Right lobe of liver (tissue), 6 donors: ENCODE data around the gene BUB1B. TPM values are rescaled to one million over a fixed set of nuclear protein-coding genes. Genes with fewer than 3 reads are reported as not detected.

Source experiments
- ATAC-seq, 4 donors: fragments of 200-7000 bp; cut with Tn5 transposase; one replicate each; pipeline ENCODE4 v1.9.1; 2020; ENCODE audit warnings: mild to moderate bottlenecking in 4 of 4, moderate library complexity in 4 of 4
- DNase-seq, 3 donors: peaks; one replicate each; pipeline ENCODE4 v3.0.0-alpha.2; 2020
- H3K27ac ChIP-seq, 3 donors: fragments of 200-600 bp; one replicate each; pipeline ENCODE4 v1.8.0; 2022
- H3K27me3 ChIP-seq, 2 donors: fragments of 200-600 bp; one replicate each; pipeline ENCODE4 v1.8.0; 2022
- H3K36me3 ChIP-seq, 4 donors: fragments of 200-600 bp; sonication (generic) in 1 of 4; one replicate each; pipeline versions ENCODE4 v1.5.1 to v1.8.0; 2017 to 2022; ENCODE audit warnings: control low read depth in 1 of 4
- H3K4me1 ChIP-seq, 4 donors: fragments of 200-600 bp; sonication (generic) in 1 of 4; one replicate each; pipeline versions ENCODE4 v1.5.1 to v1.8.0; 2017 to 2022; ENCODE audit warnings: control low read depth in 1 of 4
- H3K4me3 ChIP-seq, 3 donors: fragments of 200-600 bp; one replicate each; pipeline ENCODE4 v1.8.0; 2022
- H3K9me3 ChIP-seq, 4 donors: fragments of 200-600 bp; sonication (generic) in 1 of 4; one replicate each; pipeline versions ENCODE4 v1.5.1 to v1.8.0; 2017 to 2022; ENCODE audit warnings: control low read depth in 1 of 4
- POLR2A ChIP-seq: fragments of 450-650 bp; IDR thresholded peaks from one replicate; pipeline ENCODE4 v1.6.1; 2017; ENCODE audit warnings: antibody characterized with exemption, mild to moderate bottlenecking
- WGBS: methylation state at CpG from one replicate; pipeline ENCODE4 v1.1.6; 2018; ENCODE audit warnings: low coverage, low lambda C conversion rate; ENCODE audit not compliant: insufficient coverage; ENCODE audit errors: missing lambda C conversion rate; 5-methylcytosine and 5-hydroxymethylcytosine counted together
- intact Hi-C, 2 donors: fragments of 100-400 bp; cut with DNase I; formaldehyde crosslinking; loops; one replicate each; pipeline versions ENCODE4 v1.11.2 to v1.14.1; 2022
- total RNA-seq, 6 experiments: library from RNA; depleted of rRNA in 2 of 6; stranded (reverse); fragments of >200 nt in 2 of 6; fragmentation: NEBNext Ultra II Directional in 3 of 6; extraction: Animal tissue kit (Norgen Biotek cat#: 25700) in 3 of 6; gene quantifications; one replicate each; pipeline versions ENCODE4 v1.1.0 to v1.2.4, GENCODE V29; 2016 to 2023
- TF ChIP-seq, protein P1 (sequence below), 4 donors: fragments of 200-600 bp in 3 of 4; fragments of 450-650 bp in 1 of 4; IDR thresholded peaks; one replicate each; pipeline versions ENCODE4 v1.5.1 to v1.8.0; 2016 to 2022; ENCODE audit warnings: antibody characterized with exemption in 4 of 4, mild to moderate bottlenecking in 2 of 4
- donor health status: DM: no; HTN: yes; CAD: no.
- donor health status: DM: no; HTN: no; CAD: no.
- donor health status: DM: no; HTN: no; CAD: no.
- donor health status: DM: no; HTN: yes; CAD: no.
- donor health status: DM: no; HTN: yes; CAD: no.

The BUB1B gene
- total RNA-seq, 6 experiments from 2014 or later = 0.39 to 1.7 (median 1.2) TPM; not detected in 1

DNA sequence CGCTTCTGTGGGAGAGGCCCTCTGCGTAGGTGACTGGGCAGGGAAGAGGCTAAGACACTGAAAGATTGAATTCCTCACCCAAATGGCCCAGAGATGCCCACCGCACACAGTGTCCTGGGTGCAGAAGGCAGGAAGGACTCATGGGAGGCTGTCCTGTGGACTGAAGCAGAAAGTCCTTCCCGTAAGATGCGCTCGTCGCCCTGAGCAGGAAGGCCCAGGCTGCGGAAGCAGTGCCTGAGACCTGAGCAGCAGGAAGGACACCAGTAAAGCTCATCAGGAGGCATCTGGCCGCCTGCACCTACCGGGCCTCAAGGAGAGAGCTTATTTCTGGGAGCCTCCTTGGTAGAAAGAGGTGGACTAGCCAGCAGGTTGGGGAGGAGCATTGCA is 81.3 kb downstream of the BUB1B start:
- WGBS = no CpG with 5 or more reads among the region's 10 CpGs
- no peaks in the 10 kb centered on the region for H3K36me3 ChIP-seq
- TF ChIP-seq, protein P1, sequence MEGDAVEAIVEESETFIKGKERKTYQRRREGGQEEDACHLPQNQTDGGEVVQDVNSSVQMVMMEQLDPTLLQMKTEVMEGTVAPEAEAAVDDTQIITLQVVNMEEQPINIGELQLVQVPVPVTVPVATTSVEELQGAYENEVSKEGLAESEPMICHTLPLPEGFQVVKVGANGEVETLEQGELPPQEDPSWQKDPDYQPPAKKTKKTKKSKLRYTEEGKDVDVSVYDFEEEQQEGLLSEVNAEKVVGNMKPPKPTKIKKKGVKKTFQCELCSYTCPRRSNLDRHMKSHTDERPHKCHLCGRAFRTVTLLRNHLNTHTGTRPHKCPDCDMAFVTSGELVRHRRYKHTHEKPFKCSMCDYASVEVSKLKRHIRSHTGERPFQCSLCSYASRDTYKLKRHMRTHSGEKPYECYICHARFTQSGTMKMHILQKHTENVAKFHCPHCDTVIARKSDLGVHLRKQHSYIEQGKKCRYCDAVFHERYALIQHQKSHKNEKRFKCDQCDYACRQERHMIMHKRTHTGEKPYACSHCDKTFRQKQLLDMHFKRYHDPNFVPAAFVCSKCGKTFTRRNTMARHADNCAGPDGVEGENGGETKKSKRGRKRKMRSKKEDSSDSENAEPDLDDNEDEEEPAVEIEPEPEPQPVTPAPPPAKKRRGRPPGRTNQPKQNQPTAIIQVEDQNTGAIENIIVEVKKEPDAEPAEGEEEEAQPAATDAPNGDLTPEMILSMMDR (IDR thresholded peaks at IDR 0.05) = no peak
- no peak for TF ChIP-seq POLR2A
- H3K9me3 ChIP-seq = no peaks in the 10 kb centered on the region
- intact Hi-C loops = no loop called here
- no peak overlapping the region for H3K4me3 ChIP-seq
- H3K27ac ChIP-seq = no peak overlapping the region
- ATAC-seq = no peak
- H3K4me1 ChIP-seq = peaks cover 0 to 4% (median 0%) of the 10 kb centered on the region in 4 donors
- DNase-seq = no peak
- H3K27me3 ChIP-seq = no peaks in the 10 kb centered on the region

- ATAC-seq = no peak
- intact Hi-C loops = no loop called here
- Histone ChIP-seq H3K4me1 (peaks cover 0 to 4% (median 0%) of the 10 kb centered on the region in 4 donors), H3K27ac (no peak overlapping the region), H3K9me3 (no peaks in the 10 kb centered on the region), H3K4me3 (no peak overlapping the region), H3K27me3 (no peaks in the 10 kb centered on the region), H3K36me3 (no peaks in the 10 kb centered on the region)
- TF ChIP-seq, protein P1 (IDR thresholded peaks at IDR 0.05) = no peak
- no peak for TF ChIP-seq POLR2A
- 82% methylated on average over 3 of the region's 5 CpGs for WGBS
- peak in 1 of 3 donors; percentile 2 for DNase-seq
Measured at GRCh38 chr15:40242601-40243000, 81.7 kb downstream of the BUB1B start.

- ATAC-seq (no peak), DNase-seq (peak in 1 of 3 donors; percentile 8)
- 75% methylated on average over 9 of the region's 9 CpGs for WGBS
Measured at GRCh38 chr15:40243126-40243810, 82.4 kb downstream of the BUB1B start.

GRCh38 chr15:40244961-40245523 is 84.2 kb downstream of the BUB1B start:
- 65% methylated on average over 2 of the region's 5 CpGs for WGBS
- Histone ChIP-seq H3K27me3 (no peaks in the 10 kb centered on the region), H3K4me1 (no peaks in the 10 kb centered on the region), H3K36me3 (no peaks in the 10 kb centered on the region), H3K4me3 (no peak overlapping the region), H3K9me3 (no peaks in the 10 kb centered on the region), H3K27ac (no peak overlapping the region)
- no peak for ATAC-seq
- intact Hi-C loops = no loop called here
- TF ChIP-seq, protein P1 (IDR thresholded peaks at IDR 0.05) = no peak
- TF ChIP-seq POLR2A = no peak
- DNase-seq = peak in 2 of 3 donors; percentile 10 to 19

More at GRCh38 chr15:40243126-40243810, 82.4 kb downstream of the BUB1B start:
- Histone ChIP-seq H3K27ac (no peak overlapping the region), H3K4me3 (no peak overlapping the region), H3K27me3 (no peaks in the 10 kb centered on the region), H3K36me3 (no peaks in the 10 kb centered on the region), H3K4me1 (peaks cover 0 to 4% (median 0%) of the 10 kb centered on the region in 4 donors), H3K9me3 (no peaks in the 10 kb centered on the region)
- intact Hi-C loops = no loop called here
- no peak for TF ChIP-seq POLR2A
- TF ChIP-seq, protein P1 (IDR thresholded peaks at IDR 0.05) = no peak
